ENCODE data around the gene PTPA.

PTPA gene

DNA sequence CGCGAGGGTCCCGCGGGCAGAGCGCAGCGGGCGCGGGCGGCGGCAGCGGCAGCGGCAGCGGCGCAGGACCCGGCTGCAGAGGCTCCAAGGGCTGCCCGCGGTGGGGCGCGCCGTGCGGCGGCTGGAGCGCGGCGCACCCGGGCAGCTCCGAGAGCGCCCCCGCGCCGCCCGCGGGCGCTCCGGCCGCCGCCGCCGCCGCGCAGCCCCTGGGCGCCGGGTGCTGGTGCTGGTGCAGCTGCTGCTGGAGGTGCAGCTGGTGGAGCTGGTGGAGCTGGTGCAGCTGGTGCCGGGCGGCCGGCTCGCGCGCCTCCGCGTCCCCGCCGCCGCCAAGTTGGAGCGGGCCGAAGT is 66.2 kb downstream of the PTPA start:
- FAIRE-seq: no peak
- DNase-seq (ENCODE audit: insufficient read length, low spot score): no peak
- TF ChIP-seq POU2F2 (IDR thresholded peaks at IDR 0.05; ENCODE audit: low read depth, low read length): no peak
- TF ChIP-seq TAF1 (IDR thresholded peaks at IDR 0.05; ENCODE audit: low read depth, low read length): no peak
- TF ChIP-seq POLR2A (IDR thresholded peaks at IDR 0.05; ENCODE audit: low read depth, low read length): no peak
- no peak for TF ChIP-seq POLR2AphosphoS5 (IDR thresholded peaks at IDR 0.05; ENCODE audit: low read depth, low read length)
- TF ChIP-seq PAX5 (IDR thresholded peaks at IDR 0.05; ENCODE audit: insufficient read depth, low read length, severe bottlenecking): no peak
- TF ChIP-seq SPI1 (IDR thresholded peaks at IDR 0.05; ENCODE audit: low read depth, low read length): no peak

GRCh38 chr9:129177791-129178567 is 66.8 kb downstream of the PTPA start, which contains the start of gene IER5L:
Gene IER5L (minus strand): TSS chr9:129178261. CDS start chr9:129178052, 209 bp downstream.
- TF ChIP-seq SPI1 (IDR thresholded peaks at IDR 0.05; ENCODE audit: low read depth, low read length) (no peak), POLR2A (IDR thresholded peaks at IDR 0.05; ENCODE audit: low read depth, low read length) (peak; percentile 62; the same call in 1 of the 2 replicates), POLR2AphosphoS5 (IDR thresholded peaks at IDR 0.05; ENCODE audit: low read depth, low read length) (0 out of 2 replicates have a peak, but pooled peaks have one; percentile 43), TAF1 (IDR thresholded peaks at IDR 0.05; ENCODE audit: low read depth, low read length) (peak; percentile 62; the same call in 1 of the 2 replicates)
- DNase-seq (ENCODE audit: insufficient read length, low spot score): peak; percentile 99
- peak; percentile 79 for FAIRE-seq

- DNase-seq (ENCODE audit: insufficient read length, low spot score): no peak
- FAIRE-seq: no peak
Observed at GRCh38 chr9:129178568-129179382, 67.6 kb downstream of the PTPA start.

DNA sequence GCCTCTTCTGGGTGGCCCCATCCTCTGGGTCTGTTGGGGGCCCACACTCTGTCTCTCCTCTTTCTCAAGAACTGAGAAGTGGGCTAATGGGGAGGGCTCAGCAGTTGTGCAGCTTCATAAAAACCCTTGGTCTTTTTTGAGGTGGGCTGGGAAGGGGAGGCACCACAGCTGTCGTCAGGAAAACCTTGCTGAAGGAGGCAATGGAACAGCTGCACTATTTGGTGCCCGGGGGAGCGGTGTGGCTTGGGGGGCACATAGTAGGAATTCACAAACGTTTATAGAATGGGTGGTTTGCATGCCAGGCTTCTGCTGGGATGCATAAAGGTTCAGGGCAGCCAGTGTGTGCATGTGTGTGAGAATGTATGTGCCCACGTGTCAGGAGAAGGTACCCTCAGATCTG is 70.0 kb downstream of the PTPA start:
- FAIRE-seq (no peak), DNase-seq (ENCODE audit: insufficient read length, low spot score) (no peak)
- no peak for TF ChIP-seq POU2F2 (IDR thresholded peaks at IDR 0.05; ENCODE audit: low read depth, low read length)
- TF ChIP-seq POLR2A (IDR thresholded peaks at IDR 0.05; ENCODE audit: low read depth, low read length): no peak
- no peak for TF ChIP-seq SPI1 (IDR thresholded peaks at IDR 0.05; ENCODE audit: low read depth, low read length)

More at GRCh38 chr9:129178568-129179382, 67.6 kb downstream of the PTPA start:
- no peak for TF ChIP-seq POLR2A (IDR thresholded peaks at IDR 0.05; ENCODE audit: low read depth, low read length)
- TF ChIP-seq SPI1 (IDR thresholded peaks at IDR 0.05; ENCODE audit: low read depth, low read length): no peak
- TF ChIP-seq POU2F2 (IDR thresholded peaks at IDR 0.05; ENCODE audit: low read depth, low read length): no peak
- TF ChIP-seq PAX5 (IDR thresholded peaks at IDR 0.05; ENCODE audit: insufficient read depth, low read length, severe bottlenecking): no peak
- no peak for TF ChIP-seq TAF1 (IDR thresholded peaks at IDR 0.05; ENCODE audit: low read depth, low read length)
- TF ChIP-seq POLR2AphosphoS5 (IDR thresholded peaks at IDR 0.05; ENCODE audit: low read depth, low read length): no peak

- FAIRE-seq: no peak
- TF ChIP-seq TAF1 (IDR thresholded peaks at IDR 0.05; ENCODE audit: low read depth, low read length): no peak
- no peak for TF ChIP-seq PAX5 (IDR thresholded peaks at IDR 0.05; ENCODE audit: insufficient read depth, low read length, severe bottlenecking)
- no peak for TF ChIP-seq POLR2AphosphoS5 (IDR thresholded peaks at IDR 0.05; ENCODE audit: low read depth, low read length)
- TF ChIP-seq POU2F2 (IDR thresholded peaks at IDR 0.05; ENCODE audit: low read depth, low read length): no peak
- TF ChIP-seq SPI1 (IDR thresholded peaks at IDR 0.05; ENCODE audit: low read depth, low read length): no peak
- no peak for TF ChIP-seq POLR2A (IDR thresholded peaks at IDR 0.05; ENCODE audit: low read depth, low read length)
- no peak for DNase-seq (ENCODE audit: insufficient read length, low spot score)
Observed at GRCh38 chr9:129182122-129182521, 70.9 kb downstream of the PTPA start.

DNA sequence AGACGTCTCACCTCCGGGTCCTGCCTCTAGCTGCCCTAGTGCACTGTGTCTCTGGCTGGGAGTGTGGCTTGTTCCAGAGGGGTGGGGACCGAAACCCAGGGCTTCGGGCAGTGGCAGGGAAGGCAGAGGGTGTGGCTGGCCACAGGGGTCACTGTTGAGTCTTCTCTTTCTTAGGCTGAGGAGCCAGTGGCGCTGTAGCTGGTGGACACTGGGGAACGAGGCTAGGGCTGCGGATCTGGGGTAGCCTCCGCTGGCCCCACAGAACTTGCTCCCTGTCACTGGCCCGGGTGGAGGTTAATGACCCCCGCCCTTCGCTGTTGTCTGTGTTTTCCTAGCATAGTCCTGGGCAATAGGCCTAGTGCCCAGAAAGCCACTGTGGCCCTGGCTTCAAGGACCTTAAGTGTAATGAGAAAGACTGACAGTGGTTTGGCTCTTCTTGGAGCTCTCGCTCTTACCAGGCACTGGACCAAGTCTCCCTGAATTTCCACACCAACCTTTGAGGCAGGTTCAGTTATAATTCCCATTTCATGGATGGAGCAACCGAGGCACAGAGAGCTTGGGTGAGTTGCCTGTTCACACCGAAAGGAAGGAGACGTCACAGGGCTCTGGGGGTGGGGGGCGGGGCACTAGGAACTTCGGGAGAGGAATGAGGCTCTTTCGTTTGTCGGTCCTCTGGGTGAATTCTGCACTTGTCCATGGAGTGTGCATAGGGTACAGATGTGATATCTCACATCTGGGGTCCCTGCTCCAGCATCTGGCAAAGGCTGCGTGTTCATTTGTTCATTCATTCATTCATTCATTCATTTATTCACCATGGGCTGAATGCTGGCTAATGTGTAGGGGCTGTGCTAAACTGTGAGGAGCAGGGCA is 71.6 kb downstream of the PTPA start:
- DNase-seq (ENCODE audit: insufficient read length, low spot score) (no peak), FAIRE-seq (no peak)

DNA sequence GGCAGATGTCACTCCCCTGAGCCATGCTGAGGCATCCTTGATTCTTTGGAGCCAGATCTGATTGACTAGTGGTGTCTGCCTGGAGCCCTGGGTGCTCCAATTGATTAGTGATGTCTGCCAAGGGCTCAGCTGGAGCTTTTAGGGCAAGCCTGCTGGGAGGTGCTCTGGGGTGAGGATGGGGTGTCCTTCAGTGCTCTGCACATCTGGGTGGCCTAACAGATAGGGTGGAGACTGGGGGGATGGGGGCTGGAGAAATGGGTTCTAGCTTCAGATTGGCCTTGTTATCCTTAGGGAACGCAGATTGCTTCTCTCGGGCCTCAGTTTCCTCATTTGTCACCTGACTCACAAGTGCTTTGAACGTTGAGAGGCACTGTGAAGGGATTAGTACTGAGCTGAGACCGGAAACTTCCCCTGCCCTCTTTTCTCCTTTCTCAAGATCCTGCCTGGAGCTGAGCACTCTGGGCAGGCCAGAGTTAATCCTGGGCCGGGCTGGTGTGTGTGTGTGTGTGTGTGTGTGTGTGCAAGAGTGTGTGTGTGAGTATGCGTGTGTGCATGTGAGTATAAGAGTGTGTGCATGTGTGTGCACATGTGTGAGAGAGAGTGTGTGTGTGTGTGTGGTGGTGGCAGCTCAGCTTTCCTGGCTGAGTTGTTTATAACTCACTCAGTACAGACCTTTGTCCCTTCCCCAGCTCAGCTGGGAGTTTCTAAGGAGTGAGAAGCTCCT is 72.4 kb downstream of the PTPA start:
- DNase-seq (ENCODE audit: insufficient read length, low spot score) (no peak), FAIRE-seq (peak; percentile 20)
- no peak for TF ChIP-seq SPI1 (IDR thresholded peaks at IDR 0.05; ENCODE audit: low read depth, low read length)
- no peak for TF ChIP-seq PAX5 (IDR thresholded peaks at IDR 0.05; ENCODE audit: insufficient read depth, low read length, severe bottlenecking)
- TF ChIP-seq POLR2A (IDR thresholded peaks at IDR 0.05; ENCODE audit: low read depth, low read length): no peak
- TF ChIP-seq TAF1 (IDR thresholded peaks at IDR 0.05; ENCODE audit: low read depth, low read length): no peak
- TF ChIP-seq POU2F2 (IDR thresholded peaks at IDR 0.05; ENCODE audit: low read depth, low read length): no peak

More for the DNA sequence above, 71.6 kb downstream of the PTPA start:
- TF ChIP-seq POU2F2 (IDR thresholded peaks at IDR 0.05; ENCODE audit: low read depth, low read length) (no peak), TAF1 (IDR thresholded peaks at IDR 0.05; ENCODE audit: low read depth, low read length) (no peak), POLR2AphosphoS5 (IDR thresholded peaks at IDR 0.05; ENCODE audit: low read depth, low read length) (no peak), POLR2A (IDR thresholded peaks at IDR 0.05; ENCODE audit: low read depth, low read length) (no peak), PAX5 (IDR thresholded peaks at IDR 0.05; ENCODE audit: insufficient read depth, low read length, severe bottlenecking) (no peak)

DNA sequence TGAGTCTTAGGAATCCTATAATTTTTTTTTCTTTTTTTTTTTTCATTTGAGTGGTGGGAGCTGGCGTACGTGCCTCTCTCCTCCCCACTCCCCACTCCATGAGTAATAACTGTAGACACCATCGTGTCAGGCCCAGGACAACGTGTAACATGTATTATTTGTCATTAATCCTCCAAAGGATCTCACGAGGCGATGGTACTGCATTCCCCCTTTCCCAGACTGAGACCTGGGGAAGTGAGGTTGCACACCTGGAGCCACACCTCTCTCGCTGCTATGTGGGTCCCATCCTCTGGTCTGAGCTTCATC is 73.0 kb downstream of the PTPA start:
- TF ChIP-seq TAF1 (IDR thresholded peaks at IDR 0.05; ENCODE audit: low read depth, low read length) (no peak), POLR2A (IDR thresholded peaks at IDR 0.05; ENCODE audit: low read depth, low read length) (no peak), SPI1 (IDR thresholded peaks at IDR 0.05; ENCODE audit: low read depth, low read length) (no peak), POU2F2 (IDR thresholded peaks at IDR 0.05; ENCODE audit: low read depth, low read length) (no peak), POLR2AphosphoS5 (IDR thresholded peaks at IDR 0.05; ENCODE audit: low read depth, low read length) (no peak), PAX5 (IDR thresholded peaks at IDR 0.05; ENCODE audit: insufficient read depth, low read length, severe bottlenecking) (no peak)
- FAIRE-seq (no peak), DNase-seq (ENCODE audit: insufficient read length, low spot score) (no peak)
